HG03558 (cell line): ENCODE data around the gene SYT8.
"Not testable (repeated sequence)": the region's sequence is repeated elsewhere in the genome, so short reads cannot be mapped to it uniquely, and the experiment has no call there.

Experiments used
- ATAC-seq: cut with Tn5 transposase; IDR thresholded peaks from one replicate; pipeline ENCODE4 v1.9.1; 2021; ENCODE audit warnings: moderate number of reproducible peaks; ENCODE audit not compliant: unreplicated experiment; ENCODE audit errors: extremely low read depth

Gene SYT8

DNA sequence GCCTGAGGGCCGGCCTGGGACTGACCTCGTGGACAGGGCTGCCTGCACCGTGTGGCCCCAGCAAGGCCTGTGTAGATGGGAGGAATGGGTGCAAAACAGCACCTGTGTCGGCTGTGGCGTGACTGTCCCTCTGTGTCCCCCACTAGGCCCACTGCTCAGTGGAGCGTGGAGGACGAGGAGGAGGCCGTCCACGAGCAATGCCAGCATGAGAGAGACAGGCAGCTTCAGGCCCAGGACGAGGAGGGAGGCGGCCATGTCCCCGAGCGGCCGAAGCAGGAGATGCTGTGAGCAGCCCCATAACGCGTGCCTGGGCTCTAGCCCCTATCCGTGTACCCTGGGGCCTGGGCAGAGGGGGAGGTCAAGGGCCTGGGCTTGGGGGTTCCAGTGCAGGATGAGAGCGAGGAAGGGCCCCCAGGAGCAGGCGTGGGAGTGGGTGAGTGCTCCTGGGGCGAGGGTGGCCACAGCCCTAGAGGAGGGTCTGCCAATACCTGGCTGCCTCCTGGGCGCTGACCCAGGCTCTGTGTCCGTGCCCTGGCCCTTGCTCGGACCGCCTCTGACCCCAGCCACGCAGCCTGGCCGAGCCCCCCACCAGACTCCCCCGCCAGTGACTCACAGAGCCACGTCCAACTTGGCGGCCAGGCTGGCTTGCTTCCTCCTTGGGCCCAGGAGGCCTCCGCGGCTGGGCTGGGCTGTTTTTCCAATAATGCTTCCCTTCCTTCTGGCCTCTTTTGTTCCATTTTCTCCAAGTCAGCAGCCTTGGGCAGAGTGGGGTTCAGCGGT is 45.3 kb downstream of the SYT8 start:
- ATAC-seq: no peak

DNA sequence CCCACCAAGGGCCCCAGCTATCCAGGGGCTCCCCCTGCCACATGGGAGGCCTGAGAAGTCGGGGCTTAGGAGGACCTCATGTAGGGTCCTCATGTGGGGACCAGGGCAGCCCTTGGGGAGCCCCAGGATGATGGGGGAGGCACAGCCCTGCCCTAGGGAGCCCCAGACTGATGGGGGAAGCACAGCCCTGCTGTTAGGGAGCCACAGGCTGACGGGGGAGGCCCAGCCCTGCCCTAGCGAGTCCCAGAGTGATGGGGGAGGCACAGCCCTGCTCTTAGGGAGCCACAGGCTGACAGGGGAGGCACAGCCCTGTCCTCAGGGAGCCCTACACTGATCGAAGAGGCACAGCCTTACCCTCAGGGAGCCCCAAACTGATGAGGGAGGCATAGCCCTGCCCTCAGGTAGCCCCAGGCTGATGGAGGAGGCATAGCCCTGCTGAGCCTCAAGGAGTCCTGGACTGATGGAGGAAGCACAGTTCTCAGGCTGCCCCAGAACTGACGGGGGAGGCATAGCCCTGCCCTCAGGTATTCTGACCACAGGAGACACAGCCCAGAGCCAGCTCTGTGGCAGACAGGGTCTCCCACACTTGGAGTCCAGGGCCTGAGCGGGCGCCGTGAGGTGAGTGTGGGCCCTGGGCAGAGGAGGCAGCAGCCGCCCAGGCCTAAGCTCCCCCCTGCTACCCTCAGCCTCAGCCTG is 46.1 kb downstream of the SYT8 start:
- no peak for ATAC-seq

DNA sequence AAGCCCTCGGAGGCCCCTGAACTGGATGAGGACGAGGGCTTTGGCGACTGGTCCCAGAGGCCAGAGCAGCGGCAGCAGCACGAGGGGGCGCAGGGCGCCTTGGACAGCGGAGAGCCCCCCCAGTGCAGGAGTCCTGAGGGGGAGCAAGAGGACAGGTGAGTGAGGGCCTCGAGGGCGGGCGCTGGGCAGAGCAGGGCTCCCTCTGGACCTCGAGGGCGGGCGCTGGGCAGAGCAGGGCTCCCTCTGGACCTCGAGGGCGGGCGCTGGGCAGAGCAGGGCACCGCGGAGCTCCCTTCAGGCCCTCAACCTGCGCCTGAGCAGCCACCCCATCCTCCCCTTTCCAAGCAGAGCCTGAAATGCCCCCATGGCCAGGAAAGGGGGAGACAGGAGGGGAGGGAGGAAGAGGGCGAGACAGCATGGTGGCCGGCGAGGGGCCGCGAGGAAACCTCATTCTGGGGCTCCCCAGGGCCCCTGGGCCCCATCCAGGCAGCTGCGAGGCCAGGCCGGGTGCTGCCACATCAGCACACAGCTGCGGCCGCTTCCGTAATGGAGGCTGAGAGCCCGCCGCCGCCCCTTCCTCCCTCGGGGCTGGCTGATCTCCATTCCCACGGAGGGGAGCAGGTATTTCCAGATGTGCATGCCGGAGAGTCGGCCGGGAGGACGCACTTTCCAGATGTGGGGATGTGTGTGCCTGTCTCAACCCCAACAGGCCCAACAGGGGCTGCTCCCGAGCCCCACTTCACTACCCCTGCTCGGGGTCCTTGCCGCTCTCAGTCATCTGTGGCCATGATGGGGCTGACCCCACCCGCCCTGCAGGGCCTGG is 46.9 kb downstream of the SYT8 start:
- ATAC-seq: no peak

DNA sequence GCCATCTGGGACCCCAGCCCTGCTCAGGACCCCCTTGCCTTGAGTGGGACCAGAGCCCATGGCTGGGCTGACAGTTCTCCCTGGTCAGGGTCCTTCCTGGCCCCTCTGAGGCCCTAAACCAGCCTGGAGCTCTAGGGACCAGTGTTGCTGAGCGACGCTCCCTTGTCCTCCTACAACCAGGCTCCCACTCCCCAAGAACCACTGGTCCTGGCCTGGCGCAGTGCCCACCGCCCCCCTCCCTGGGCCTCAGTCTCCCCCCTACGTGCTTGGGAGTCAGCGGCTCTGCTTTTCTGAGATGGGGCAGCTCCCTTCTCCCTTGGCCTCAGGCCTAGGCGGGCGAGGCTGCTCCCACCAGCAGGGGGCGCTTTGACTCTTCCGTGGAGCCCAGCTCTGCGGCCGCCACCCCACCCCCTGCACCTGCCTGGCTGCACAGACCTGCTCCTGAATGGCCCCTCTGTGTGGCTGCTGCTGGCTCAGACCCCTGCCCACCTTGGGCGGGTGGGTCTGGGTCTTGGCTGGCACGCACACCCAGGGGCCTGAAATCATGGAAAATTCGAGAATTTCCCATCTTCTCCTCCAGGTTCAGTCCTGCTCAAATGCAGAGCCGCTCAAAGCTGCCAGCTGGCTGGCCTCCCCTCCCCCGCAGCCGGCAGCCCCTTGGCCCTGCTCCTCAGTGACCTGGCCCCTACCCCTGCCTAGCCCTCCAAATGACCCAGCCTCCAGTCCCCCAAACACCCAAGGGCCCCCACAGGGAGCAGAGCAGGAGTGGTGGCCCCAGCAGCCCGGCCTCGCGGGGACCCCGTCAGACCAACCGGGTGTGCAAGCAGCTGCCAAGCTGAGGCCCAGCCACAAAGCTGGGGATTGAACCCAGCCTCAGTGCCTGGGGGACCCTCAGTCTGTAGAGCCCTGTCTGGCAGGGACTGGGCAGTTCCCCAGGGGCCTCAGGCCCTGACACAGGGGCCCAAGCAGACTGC is 47.8 kb downstream of the SYT8 start:
- no peak for ATAC-seq

DNA sequence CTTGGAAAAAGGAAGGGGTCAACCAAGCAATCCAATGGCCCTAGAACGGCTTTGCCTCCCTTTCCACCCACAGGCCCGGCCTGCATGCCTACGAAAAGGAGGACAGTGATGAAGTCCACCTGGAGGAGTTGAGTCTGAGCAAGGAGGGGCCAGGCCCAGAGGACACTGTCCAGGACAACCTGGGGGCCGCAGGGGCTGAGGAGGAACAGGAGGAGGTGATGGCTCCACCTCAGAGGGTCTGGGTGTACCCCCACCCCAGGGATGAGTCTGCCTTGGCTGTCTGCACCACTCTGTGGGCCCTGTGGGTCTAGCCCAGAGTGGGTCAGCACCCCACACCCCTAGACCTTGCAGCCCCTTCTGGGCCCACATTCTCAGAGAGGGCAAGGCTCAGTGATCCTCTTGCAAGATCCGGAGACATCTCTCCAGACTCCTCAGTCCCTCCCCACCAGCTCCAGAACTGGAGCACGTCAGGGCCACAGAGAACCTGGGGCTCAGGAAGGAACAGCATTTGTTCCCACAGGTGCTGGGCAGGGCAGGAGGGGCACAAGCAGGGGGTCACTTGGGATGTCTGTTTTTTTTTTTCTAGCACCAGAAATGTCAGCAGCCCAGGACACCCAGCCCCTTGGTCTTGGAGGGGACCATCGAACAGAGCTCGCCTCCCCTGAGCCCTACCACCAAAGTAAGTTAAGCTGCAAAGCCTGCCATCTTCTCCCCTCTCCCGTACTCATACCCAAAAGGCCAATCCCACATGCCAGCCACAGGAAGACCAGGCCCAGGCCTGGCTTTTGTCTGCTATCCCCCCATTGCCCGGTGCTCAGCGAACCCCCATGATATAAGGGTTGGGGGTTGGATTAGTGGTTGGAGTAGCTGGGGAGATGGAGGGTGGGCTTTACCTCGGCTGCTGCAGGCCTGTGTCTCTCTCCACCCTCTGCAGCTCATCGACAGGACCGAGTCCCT is 48.8 kb downstream of the SYT8 start:
- ATAC-seq: no peak

DNA sequence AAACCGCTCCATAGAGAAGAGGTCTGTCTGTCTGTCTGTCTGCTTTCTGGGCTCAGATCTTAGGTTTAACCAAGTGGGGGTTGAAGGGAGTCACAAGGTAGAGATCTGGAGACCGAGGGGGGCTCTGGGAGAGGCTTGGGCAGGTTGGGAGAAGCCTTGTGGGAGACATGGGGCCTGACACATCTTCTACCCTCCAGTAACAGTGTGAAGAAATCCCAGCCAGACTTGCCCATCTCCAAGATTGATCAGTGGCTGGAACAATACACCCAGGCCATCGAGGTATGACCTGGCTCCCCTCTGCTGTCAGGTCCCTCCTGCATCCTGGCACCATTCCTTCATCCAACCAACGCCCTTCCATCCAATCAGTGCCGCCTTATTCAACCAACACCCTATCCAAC is 49.5 kb downstream of the SYT8 start:
- no peak for ATAC-seq

DNA sequence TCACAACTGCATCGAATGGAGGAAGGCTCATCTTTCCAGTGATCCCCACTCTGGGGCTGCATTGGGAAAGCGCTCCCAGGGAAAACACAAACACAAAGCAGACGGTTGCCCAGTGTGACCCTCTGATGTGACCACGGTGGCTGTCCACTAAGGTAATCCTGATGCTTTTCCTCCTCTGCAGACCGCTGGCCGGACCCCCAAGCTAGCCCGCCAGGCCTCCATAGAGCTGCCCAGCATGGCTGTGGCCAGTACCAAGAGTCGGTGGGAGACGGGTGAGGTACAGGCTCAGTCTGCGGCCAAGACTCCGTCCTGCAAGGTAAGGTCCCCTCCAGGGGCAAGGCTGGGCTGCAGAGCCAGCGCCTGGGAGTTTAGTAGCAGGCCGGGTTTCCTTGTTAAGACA is 51.8 kb downstream of the SYT8 start:
- not testable (repeated sequence) for ATAC-seq
